GM21515 (cell line): ENCODE measurements around the gene TMEM106A.
"Not testable (repeated sequence)": the region's sequence is repeated elsewhere in the genome, so short reads cannot be mapped to it uniquely, and the experiment has no call there.

Experiments
- ATAC-seq: cut with Tn5 transposase; IDR thresholded peaks from one replicate; pipeline ENCODE4 v1.9.1; 2021; ENCODE audit not compliant: unreplicated experiment

TMEM106A gene

GRCh38 chr17:43215341-43215740 is 3.7 kb downstream of the TMEM106A start:
- no peak for ATAC-seq

- ATAC-seq, result no peak
These were observed 4.7 kb downstream of the TMEM106A start for GRCh38 chr17:43216369-43216761.

- ATAC-seq, result no peak
These were observed 5.3 kb downstream of the TMEM106A start for GRCh38 chr17:43216762-43217613.

GRCh38 chr17:43217614-43218087 is 6.0 kb downstream of the TMEM106A start:
- ATAC-seq, result no peak

- ATAC-seq, result no peak
These were observed 7.3 kb downstream of the TMEM106A start for GRCh38 chr17:43219001-43219400.

GRCh38 chr17:43219746-43220380 is 8.2 kb downstream of the TMEM106A start:
- no peak for ATAC-seq

- no peak for ATAC-seq
These were observed 8.9 kb downstream of the TMEM106A start for GRCh38 chr17:43220511-43221125.

GRCh38 chr17:43224146-43224705 is 12.6 kb downstream of the TMEM106A start:
- no peak for ATAC-seq

GRCh38 chr17:43226393-43226792 is 14.7 kb downstream of the TMEM106A start:
- ATAC-seq, result no peak

GRCh38 chr17:43228020-43228782 is 16.5 kb downstream of the TMEM106A start, which contains the start of gene CCDC200:
Gene CCDC200, minus strand, starts transcription at chr17:43228623. Its CDS starts 69 bp downstream, at chr17:43228554.
- ATAC-seq, result not testable (repeated sequence)

GRCh38 chr17:43231205-43232020 is 19.7 kb downstream of the TMEM106A start:
- not testable (repeated sequence) for ATAC-seq

GRCh38 chr17:43232021-43232699 is 20.5 kb downstream of the TMEM106A start:
- not testable (repeated sequence) for ATAC-seq

GRCh38 chr17:43233263-43233662 is 21.6 kb downstream of the TMEM106A start:
- ATAC-seq, result not testable (repeated sequence)

GRCh38 chr17:43233877-43234276 is 22.2 kb downstream of the TMEM106A start, which contains the start of gene RNU2-1:
Gene RNU2-1, minus strand, starts transcription at chr17:43233977.
- not testable (repeated sequence) for ATAC-seq

- ATAC-seq, result not testable (repeated sequence)
These were observed 27.9 kb downstream of the TMEM106A start for GRCh38 chr17:43239597-43239996.

- ATAC-seq, result not testable (repeated sequence)
These were observed 29.1 kb downstream of the TMEM106A start for GRCh38 chr17:43240596-43241352.

- ATAC-seq, result not testable (repeated sequence)
These were observed 34.8 kb downstream of the TMEM106A start for GRCh38 chr17:43246456-43246855.
